HG03196 (cell line): ENCODE data around the gene FTSJ3.
"Not testable (repeated sequence)": the region's sequence is repeated elsewhere in the genome, so short reads cannot be mapped to it uniquely, and the experiment has no call there.

ENCODE experiments used
- ATAC-seq: cut with Tn5 transposase; IDR thresholded peaks from one replicate; pipeline ENCODE4 v1.9.1; 2021; ENCODE audit not compliant: unreplicated experiment

Gene FTSJ3

DNA sequence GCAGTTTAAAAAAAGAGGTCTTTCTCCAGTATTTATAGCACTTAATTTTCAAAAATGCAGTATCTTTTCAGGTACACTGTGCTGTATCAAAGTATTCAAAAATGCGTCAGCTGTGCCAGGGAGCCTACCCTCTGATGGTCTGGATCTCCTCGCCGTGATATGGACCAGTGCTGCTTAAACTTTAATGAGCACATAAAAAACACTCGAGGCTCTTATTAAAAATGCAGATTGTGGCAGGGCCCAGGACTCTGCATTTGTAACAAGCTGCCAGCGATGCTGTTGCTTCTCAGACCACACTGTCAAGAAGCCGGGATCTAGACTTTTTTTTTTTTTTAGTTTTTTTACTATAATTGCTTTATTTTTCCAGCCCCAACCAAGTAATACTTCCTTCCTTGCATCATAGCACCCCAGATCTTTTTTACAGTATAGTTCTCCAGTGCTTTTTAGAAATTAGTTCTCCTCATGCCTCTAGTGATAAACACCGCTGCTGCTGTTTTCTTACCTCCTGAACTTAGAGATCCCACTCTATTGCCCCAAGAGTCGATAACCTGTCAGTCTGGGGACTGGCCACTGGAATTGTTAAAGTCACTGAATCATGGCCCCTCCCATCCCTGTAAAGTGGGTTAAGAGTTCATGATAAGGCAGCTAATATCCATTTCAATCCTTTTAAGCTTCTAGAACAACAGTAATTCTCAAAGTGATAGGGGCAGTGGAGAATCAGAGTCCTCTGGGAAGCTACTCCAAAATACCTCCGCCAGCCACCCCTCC, 16.6 kb upstream of the FTSJ3 start:
- no peak for ATAC-seq

DNA sequence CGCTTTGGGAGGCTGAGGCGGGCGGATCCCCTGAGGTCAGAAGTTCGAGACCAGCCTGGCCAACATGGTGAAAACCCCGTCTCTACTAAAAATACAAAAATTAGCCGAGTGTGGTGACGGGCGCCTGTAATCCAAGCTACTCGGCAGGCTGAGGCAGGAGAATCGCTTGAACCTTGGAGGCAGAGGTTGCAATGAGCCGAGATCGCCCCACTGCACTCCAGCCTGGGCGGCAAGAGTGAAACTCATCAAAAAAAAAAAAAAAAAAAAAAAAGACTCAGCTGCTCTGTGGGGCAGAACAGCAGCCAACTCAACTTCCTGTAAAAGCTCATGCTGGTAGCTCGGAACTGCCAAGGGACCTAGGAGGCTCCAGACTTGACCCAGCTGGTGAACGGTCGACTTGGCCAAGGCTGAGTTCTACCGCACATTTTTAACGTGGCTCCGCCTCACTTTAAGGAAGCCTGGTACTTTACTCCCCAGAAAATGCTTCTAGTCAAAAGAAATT, 16.0 kb upstream of the FTSJ3 start:
- ATAC-seq = not testable (repeated sequence)

GRCh38 chr17:63842540-63843386, 15.3 kb upstream of the FTSJ3 start, which contains the start of gene SMARCD2:
TSS of gene SMARCD2 (minus strand) at chr17:63842685. CDS start at chr17:63842674, 11 bp downstream.
- peak; percentile 68 for ATAC-seq

DNA sequence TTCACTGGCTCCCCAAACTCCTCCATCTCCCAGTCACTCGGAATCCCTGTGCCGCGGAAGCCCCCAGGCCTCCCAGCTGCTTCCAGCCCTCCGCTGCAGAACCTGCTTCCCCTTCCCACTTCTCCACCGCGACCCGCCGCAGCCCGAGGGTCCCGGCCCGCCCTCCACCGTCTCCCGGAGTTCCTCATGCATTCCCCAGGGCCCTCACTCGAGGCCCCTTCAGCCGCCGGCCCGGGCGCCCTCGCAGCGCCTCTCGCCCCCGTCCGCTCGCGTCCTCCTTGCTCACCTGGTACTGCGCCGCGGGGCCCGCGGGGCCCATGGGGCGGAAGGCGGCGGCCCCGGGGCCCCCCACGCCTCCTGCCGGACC, 14.7 kb upstream of the FTSJ3 start:
- no peak for ATAC-seq

- no peak for ATAC-seq
Observed at GRCh38 chr17:63841350-63842172, 14.1 kb upstream of the FTSJ3 start.

- ATAC-seq = no peak
Observed at GRCh38 chr17:63840591-63841349, 13.3 kb upstream of the FTSJ3 start.

GRCh38 chr17:63838631-63839171, 11.2 kb upstream of the FTSJ3 start:
- ATAC-seq = no peak

DNA sequence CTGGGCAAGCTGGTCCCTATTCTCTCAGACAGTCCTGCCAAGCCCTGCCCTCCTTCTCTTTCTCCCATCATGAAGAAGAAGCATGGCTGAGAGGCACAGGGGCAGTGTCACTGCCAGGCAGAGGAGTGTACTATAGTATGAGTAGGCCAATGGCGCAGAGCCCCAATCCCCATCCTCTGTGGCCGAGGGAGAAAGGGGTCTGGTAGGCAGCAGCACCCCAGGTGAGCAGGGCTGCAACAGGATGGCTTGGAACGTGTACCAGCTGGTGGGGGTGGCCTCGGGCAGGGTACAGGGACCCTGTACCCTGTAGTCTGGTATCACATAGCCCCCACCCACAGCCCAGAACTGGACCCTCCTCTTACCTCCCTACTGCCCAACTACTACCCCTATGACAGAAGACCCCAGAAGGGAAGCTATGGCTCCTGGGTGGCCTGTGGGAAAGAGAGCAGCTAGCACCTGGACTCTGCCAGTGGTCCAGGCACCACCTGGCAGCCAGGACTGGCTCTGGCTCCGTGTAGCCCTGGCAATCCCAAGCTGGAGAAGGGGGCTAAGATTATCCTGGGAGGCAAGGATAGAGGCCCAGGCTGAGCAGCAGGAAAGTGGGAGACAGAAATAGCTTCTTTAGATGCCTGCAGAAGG, 10.6 kb upstream of the FTSJ3 start:
- ATAC-seq = no peak

- ATAC-seq = no peak
Observed at GRCh38 chr17:63837480-63837879, 10.0 kb upstream of the FTSJ3 start.

GRCh38 chr17:63836811-63837210, 9.3 kb upstream of the FTSJ3 start:
- no peak for ATAC-seq

GRCh38 chr17:63835167-63835720, 7.8 kb upstream of the FTSJ3 start:
- ATAC-seq = no peak

- ATAC-seq = peak; percentile 49
Observed at GRCh38 chr17:63834431-63835166, 7.1 kb upstream of the FTSJ3 start.

- no peak for ATAC-seq
Observed at GRCh38 chr17:63833741-63834373, 6.4 kb upstream of the FTSJ3 start.

DNA sequence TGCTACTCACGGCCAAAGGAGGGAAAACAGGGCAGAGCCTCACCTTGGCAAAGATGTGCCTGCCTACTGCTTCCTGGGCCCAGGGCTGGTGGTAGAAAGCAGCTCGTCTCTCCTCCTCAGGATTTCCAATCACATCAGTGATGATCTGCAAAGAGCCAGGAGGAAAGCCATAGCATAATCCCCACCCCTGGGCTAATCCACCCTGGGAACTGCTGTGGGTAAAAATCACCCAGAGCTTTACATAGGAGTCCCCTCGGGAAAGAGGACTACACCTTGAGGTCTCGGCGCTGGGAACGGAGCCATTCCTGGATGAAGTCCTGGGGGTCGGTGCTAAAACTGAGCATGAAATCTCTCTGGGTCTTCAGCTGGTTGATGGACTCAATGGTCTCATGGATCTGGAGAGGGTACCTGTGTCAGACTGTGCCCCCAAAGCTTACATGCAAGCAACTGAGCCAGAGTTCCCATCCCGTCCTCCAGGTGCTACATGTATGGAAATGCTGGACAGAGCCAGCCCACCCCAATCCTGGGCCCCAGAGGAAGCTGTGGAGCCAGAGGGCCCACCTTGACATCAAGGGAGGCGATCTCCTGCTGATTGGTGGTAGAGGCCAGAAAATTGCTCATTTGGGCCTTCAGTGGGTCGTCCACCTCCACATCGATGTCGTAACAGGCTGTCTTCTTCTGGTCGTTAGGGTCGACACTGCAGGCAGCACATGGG, 5.7 kb upstream of the FTSJ3 start:
- ATAC-seq = no peak

- no peak for ATAC-seq
Observed at GRCh38 chr17:63832455-63832854, 5.0 kb upstream of the FTSJ3 start.

GRCh38 chr17:63832014-63832413, 4.6 kb upstream of the FTSJ3 start:
- ATAC-seq = no peak

DNA sequence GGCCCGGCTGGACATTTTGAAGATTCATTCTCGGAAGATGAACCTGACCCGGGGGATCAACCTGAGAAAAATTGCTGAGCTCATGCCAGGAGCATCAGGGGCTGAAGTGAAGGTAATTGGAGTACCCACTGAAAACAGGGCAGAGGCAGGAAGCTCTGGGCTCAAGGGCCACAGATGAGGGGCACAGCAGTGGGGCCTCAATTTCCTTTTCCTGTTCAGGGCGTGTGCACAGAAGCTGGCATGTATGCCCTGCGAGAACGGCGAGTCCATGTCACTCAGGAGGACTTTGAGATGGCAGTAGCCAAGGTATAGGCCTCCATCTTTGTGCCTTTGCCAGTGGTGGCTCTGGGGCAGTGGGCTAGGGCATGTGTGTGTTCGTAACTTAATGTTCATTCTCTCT, 4.0 kb upstream of the FTSJ3 start:
- ATAC-seq = no peak
